ENCODE data around the gene C13orf46. TPM values are rescaled to one million over a fixed set of nuclear protein-coding genes. Genes with fewer than 3 reads are reported as not detected.
A peak's percentile ranks its signal among the peaks of the same experiment; 100 is the strongest.

The C13orf46 gene
- total and polyA plus RNA-seq, 2 of the 8 experiments (the other 6 are each of a cell fraction or from before 2014, with no cell fraction given), result 0.23 to 0.28 TPM

GRCh38 chr13:113928685-113929627 is 44.9 kb downstream of the C13orf46 start:
- Histone ChIP-seq H2BK12ac (ENCODE audit: low read depth, low read length) (no peak overlapping the region), H3K14ac (ENCODE audit: insufficient read length) (no peak overlapping the region), H2AK5ac (ENCODE audit: low read depth, low read length) (no peak overlapping the region), H3K4me2 (ENCODE audit: insufficient read depth in 1 of 2, low read depth in 2 of 2, low read length in 2 of 2) (no peak overlapping the region), H3K18ac (ENCODE audit: extremely low read depth, low read length) (no peak overlapping the region; the same call in 1 of the 2 replicates), H3K56ac (replicated peaks; ENCODE audit: insufficient read length, low read depth, low read length) (no peak overlapping the region), H3K23me2 (ENCODE audit: low read depth, low read length) (no peaks in the 10 kb centered on the region), H3K79me2 (ENCODE audit: control insufficient read depth in 1 of 2, insufficient read depth in 2 of 2, low read length in 2 of 2) (no peaks in the 10 kb centered on the region), H2BK15ac (ENCODE audit: low read length) (no peak overlapping the region), H2BK5ac (ENCODE audit: low read depth, low read length) (no peak overlapping the region; the same call in 1 of the 2 replicates), H2BK120ac (replicated peaks; ENCODE audit: low read depth, low read length) (no peak overlapping the region), H3K23ac (ENCODE audit: insufficient read length) (no peak overlapping the region), H3K4ac (replicated peaks; ENCODE audit: insufficient read length, low read depth, low read length) (peak overlapping the region; percentile 44), H2AFZ (ENCODE audit: low read length) (no peak overlapping the region), H4K5ac (ENCODE audit: insufficient read length, low read depth, low read length) (no peak overlapping the region), H3K79me1 (ENCODE audit: low read depth, low read length) (no peaks in the 10 kb centered on the region), H3K9me3 (ENCODE audit: insufficient read depth in 2 of 2, low read depth in 1 of 2, low read length in 1 of 2) (no peaks in the 10 kb centered on the region), H4K8ac (ENCODE audit: extremely low read depth, insufficient read depth, low read length) (no peak overlapping the region), H4K91ac (replicated peaks; ENCODE audit: insufficient read length, low read length) (peak overlapping the region; percentile 57), H3K4me1 (replicated peaks in 1 of 4; ENCODE audit: control insufficient read depth in 3 of 4, insufficient read depth in 4 of 4, low read length in 3 of 4) (no peaks in the 10 kb centered on the region), H3K4me3 (ENCODE audit: extremely low read depth in 1 of 4, insufficient read depth in 2 of 4, low read depth in 3 of 4, low read length in 4 of 4) (no peak overlapping the region), H3K36me3 (ENCODE audit: control insufficient read depth in 2 of 4, insufficient read depth in 4 of 4, low read length in 3 of 4) (no peaks in the 10 kb centered on the region), H3K9ac (replicated peaks in 1 of 4; ENCODE audit: extremely low read depth in 1 of 4, low read depth in 3 of 4, low read length in 3 of 4) (no peak overlapping the region), H3K27me3 (replicated peaks in 1 of 4; ENCODE audit: control insufficient read depth in 3 of 4, extremely low read depth in 1 of 4, insufficient read depth in 3 of 4, low read length in 3 of 4) (no peaks in the 10 kb centered on the region), H3K27ac (ENCODE audit: low read depth, low read length) (no peak overlapping the region), H4K20me1 (replicated peaks in 1 of 2; ENCODE audit: control insufficient read depth in 1 of 2, insufficient read depth in 2 of 2, low read length in 2 of 2) (no peaks in the 10 kb centered on the region), H2BK20ac (ENCODE audit: low read length) (peak overlapping the region; percentile 10; the same call in 1 of the 2 replicates)
- TF ChIP-seq CREB1 (IDR thresholded peaks at IDR 0.05), result no peak
- TF ChIP-seq SIRT6 (IDR thresholded peaks at IDR 0.05; ENCODE audit: low read length), result no peak
- TF ChIP-seq HDAC6 (IDR thresholded peaks at IDR 0.05; ENCODE audit: low read depth, low read length), result no peak
- no peak for TF ChIP-seq FOSL1 (IDR thresholded peaks at IDR 0.05; ENCODE audit: insufficient read depth, low read depth, low read length)
- TF ChIP-seq KDM5A (IDR thresholded peaks at IDR 0.05; ENCODE audit: low read length), result no peak
- no peak for TF ChIP-seq RAD21 (IDR thresholded peaks at IDR 0.05 in 1 of 2, conservative IDR thresholded peaks at IDR 0.05 in 1 of 2; ENCODE audit: low read depth in 2 of 2, low read length in 2 of 2)
- TF ChIP-seq KDM4A (IDR thresholded peaks at IDR 0.05; ENCODE audit: low read depth, low read length, severe bottlenecking), result no peak
- TF ChIP-seq CBX5 (IDR thresholded peaks at IDR 0.05; ENCODE audit: low read depth, low read length), result no peak
- no peak for TF ChIP-seq RFX5 (IDR thresholded peaks at IDR 0.05; ENCODE audit: borderline replicate concordance, low read depth, low read length)
- no peak for TF ChIP-seq SAP30 (IDR thresholded peaks at IDR 0.05; ENCODE audit: insufficient read depth, insufficient replicate concordance, low read length)
- WGBS, 2 experiments (ENCODE audit: extremely low coverage in 1 of 2, insufficient coverage in 1 of 2, insufficient read length in 1 of 2, insufficient replicate concordance in 2 of 2, low coverage in 1 of 2, low lambda C conversion rate in 2 of 2, missing lambda C conversion rate in 1 of 2), result 92% methylated on average over 26 of the region's 26 CpGs; no CpG with 5 or more reads in 1 of the 2 experiments
- ChIA-PET CTCF (ENCODE audit: partially characterized antibody) (interaction anchor here (0.7 to 2.7 kb wide), 6 partner anchors 8 to 204 kb away, joined by 3 to 8 read pairs (median 4); no protein-coding TSS in a partner anchor), POLR2A (ENCODE audit: partially characterized antibody) (no interaction called here)
- FAIRE-seq (no peak), DNase-seq (ENCODE audit: low read depth in 1 of 2, low spot score in 2 of 2) (no peak)

Measured in H1 (cell line).